ENCODE results near the gene SDF2L1. TPM values are rescaled to one million over a fixed set of nuclear protein-coding genes. Genes with fewer than 3 reads are reported as not detected.

The SDF2L1 gene
- total RNA-seq, 5 donors from 2014 or later (not counting 1 experiment from before 2014, with no cell fraction given) = 22.1 to 55.4 (median 50.2) TPM

DNA sequence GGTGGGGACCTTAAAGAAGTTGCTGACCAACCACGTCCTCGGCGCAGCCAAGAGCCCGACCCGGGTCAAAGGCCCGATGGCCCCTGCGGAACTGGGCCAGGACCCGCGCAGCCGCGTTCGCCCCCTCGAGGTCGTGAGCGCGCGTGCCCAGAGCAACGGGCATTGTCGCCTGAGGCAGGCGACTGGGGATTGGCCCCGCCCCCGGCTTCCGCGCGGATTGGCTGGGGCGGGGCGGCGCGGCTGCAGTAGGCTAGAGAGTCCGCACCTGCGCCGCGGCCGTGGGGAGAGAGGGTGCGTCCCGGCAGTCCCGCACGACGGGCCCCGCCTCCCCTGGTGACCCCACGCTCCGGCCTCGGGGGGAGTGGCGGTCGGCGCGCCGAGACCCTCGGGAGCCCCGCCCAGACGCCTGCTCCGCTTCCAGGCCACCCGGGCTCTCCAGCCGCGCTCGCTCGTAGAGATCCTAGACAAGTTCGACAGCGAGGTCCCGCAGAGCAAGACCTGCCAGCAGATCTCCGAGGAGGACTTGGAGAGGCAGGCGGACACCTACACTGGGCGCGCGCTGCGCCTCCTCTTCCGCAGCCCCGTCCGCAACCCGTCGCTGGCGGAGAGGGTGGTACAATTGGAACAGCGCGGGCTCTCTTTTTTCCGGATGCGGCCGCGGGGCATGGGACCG is 15.4 kb downstream of the SDF2L1 start:
- ChIA-PET POLR2A (no interaction called here), CTCF (no interaction called here)
- H3K4me1 Mint-ChIP-seq = peaks cover 13 to 14% (median 14%) of the 10 kb centered on the region in 3 donors
- ATAC-seq (replicated peaks in 1 of 4) (peak; percentile 94 to 96 (median 94)), DNase-seq (peak; percentile 32 to 86 (median 63))
- no peaks in the 10 kb centered on the region for H3K36me3 ChIP-seq (ENCODE audit: control insufficient read depth in 2 of 2, extremely low read depth in 1 of 2, insufficient read depth in 1 of 2, low read length in 1 of 2)
- WGBS (ENCODE audit: insufficient coverage) = 1% methylated on average over 67 of the region's 79 CpGs
- H3K4me1 ChIP-seq (ENCODE audit: control insufficient read depth in 1 of 2, extremely low read depth in 1 of 2, insufficient read depth in 2 of 2, low read length in 2 of 2) = peaks cover 8 to 25% of the 10 kb centered on the region in 2 experiments
- H3K27me3 Mint-ChIP-seq = no peaks in the 10 kb centered on the region
- H3K27me3 ChIP-seq (replicated peaks in 1 of 2; ENCODE audit: control insufficient read depth in 2 of 2, extremely low read depth in 1 of 2, insufficient read depth in 2 of 2, low read length in 1 of 2) = no peaks in the 10 kb centered on the region
- no peaks in the 10 kb centered on the region for H3K9me3 ChIP-seq
- no peaks in the 10 kb centered on the region for H3K9me3 Mint-ChIP-seq
- no peaks in the 10 kb centered on the region for H3K36me3 Mint-ChIP-seq
- H3K27ac Mint-ChIP-seq = peak overlapping the region; percentile 34 to 48
- peak overlapping the region; percentile 68 to 87 (median 76) for H3K4me3 Mint-ChIP-seq
- peak overlapping the region; percentile 51 to 73 for H3K4me3 ChIP-seq (ENCODE audit: control insufficient read depth in 1 of 2, extremely low read depth in 1 of 2, low read length in 1 of 2)
- no peak overlapping the region for H3K27ac ChIP-seq (ENCODE audit: low read length)

DNA sequence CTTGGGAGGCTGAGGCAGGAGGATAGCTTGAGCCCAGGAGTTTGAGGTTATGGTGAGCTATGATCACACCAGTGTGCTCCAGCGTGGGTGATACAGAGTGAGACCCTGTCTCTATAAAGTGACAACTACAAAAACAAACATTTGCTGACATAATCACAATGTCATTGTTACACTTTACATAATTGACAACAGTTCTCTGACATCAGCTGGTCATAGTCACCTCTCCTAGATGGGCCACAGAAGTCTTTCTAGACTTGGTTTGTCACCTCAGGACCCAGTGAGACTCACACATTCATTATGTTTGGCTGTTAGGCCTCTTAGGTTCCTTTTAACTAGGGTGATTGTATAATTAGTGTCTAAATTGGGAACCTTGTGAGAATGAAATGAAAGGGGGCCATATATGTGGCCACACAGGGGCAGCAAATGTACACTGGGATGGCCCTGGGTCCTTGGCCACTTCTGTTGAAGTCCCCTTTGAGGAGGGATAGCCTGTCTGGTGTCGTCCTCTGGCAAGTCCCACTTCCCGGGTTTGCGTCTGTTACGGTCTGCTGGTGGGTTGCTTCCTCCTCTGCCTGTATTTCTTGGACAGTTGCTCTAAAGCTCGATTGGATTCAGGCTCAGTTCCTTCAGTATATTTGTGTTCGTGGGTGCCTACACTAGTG is 17.9 kb downstream of the SDF2L1 start:
- peaks cover 14 to 16% (median 16%) of the 10 kb centered on the region in 3 donors for H3K4me1 Mint-ChIP-seq
- no peaks in the 10 kb centered on the region for H3K36me3 ChIP-seq (ENCODE audit: control insufficient read depth in 2 of 2, extremely low read depth in 1 of 2, insufficient read depth in 1 of 2, low read length in 1 of 2)
- no peak for DNase-seq
- H3K27me3 ChIP-seq (replicated peaks in 1 of 2; ENCODE audit: control insufficient read depth in 2 of 2, extremely low read depth in 1 of 2, insufficient read depth in 2 of 2, low read length in 1 of 2) = no peaks in the 10 kb centered on the region
- ATAC-seq (replicated peaks in 1 of 4) = no peak
- no peak overlapping the region for H3K27ac ChIP-seq (ENCODE audit: low read length)
- H3K4me3 Mint-ChIP-seq = peak overlapping the region in 1 of 3 donors; percentile 6
- H3K27ac Mint-ChIP-seq = no peak overlapping the region
- WGBS (ENCODE audit: insufficient coverage) = 88% methylated on average over 5 of the region's 7 CpGs
- H3K9me3 ChIP-seq = no peaks in the 10 kb centered on the region
- H3K9me3 Mint-ChIP-seq = no peaks in the 10 kb centered on the region
- H3K27me3 Mint-ChIP-seq = no peaks in the 10 kb centered on the region
- H3K4me1 ChIP-seq (ENCODE audit: control insufficient read depth in 1 of 2, extremely low read depth in 1 of 2, insufficient read depth in 2 of 2, low read length in 2 of 2) = peaks cover 8 to 21% of the 10 kb centered on the region in 2 experiments
- POLR2A ChIA-PET = no interaction called here
- no peaks in the 10 kb centered on the region for H3K36me3 Mint-ChIP-seq
- no peak overlapping the region for H3K4me3 ChIP-seq (ENCODE audit: control insufficient read depth in 1 of 2, extremely low read depth in 1 of 2, low read length in 1 of 2)
- CTCF ChIA-PET = no interaction called here

DNA sequence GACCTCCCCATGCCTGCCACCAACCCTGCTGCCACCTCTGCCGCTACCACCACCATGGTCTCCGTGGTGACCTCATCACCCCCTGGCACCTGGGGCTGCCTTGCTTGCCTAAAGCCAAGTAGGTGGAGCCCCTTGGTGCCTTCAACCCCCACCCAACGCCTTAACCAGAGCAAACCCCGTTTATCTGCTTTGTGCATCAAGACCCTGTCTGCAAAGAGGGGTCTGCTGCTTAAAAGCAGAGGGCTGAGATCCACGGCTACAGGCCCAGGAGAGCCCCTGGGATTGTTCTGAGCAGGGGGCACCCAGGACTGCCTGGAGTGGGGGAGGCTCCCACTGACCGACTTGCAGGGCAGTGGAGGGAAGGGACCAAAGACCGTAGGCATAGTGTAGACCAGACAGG is 18.8 kb downstream of the SDF2L1 start:
- DNase-seq (no peak), ATAC-seq (replicated peaks in 1 of 4) (no peak)
- no peaks in the 10 kb centered on the region for H3K9me3 ChIP-seq
- ChIA-PET POLR2A (no interaction called here), CTCF (no interaction called here)
- H3K36me3 ChIP-seq (ENCODE audit: control insufficient read depth in 2 of 2, extremely low read depth in 1 of 2, insufficient read depth in 1 of 2, low read length in 1 of 2) = no peaks in the 10 kb centered on the region
- Mint-ChIP-seq H3K9me3 (no peaks in the 10 kb centered on the region), H3K4me1 (peaks cover 21 to 23% (median 22%) of the 10 kb centered on the region in 3 donors), H3K36me3 (no peaks in the 10 kb centered on the region), H3K27ac (no peak overlapping the region), H3K27me3 (no peaks in the 10 kb centered on the region), H3K4me3 (no peak overlapping the region)
- H3K27me3 ChIP-seq (replicated peaks in 1 of 2; ENCODE audit: control insufficient read depth in 2 of 2, extremely low read depth in 1 of 2, insufficient read depth in 2 of 2, low read length in 1 of 2) = no peaks in the 10 kb centered on the region
- H3K4me1 ChIP-seq (ENCODE audit: control insufficient read depth in 1 of 2, extremely low read depth in 1 of 2, insufficient read depth in 2 of 2, low read length in 2 of 2) = peaks cover 8 to 29% of the 10 kb centered on the region in 2 experiments
- H3K27ac ChIP-seq (ENCODE audit: low read length) = no peak overlapping the region
- no peak overlapping the region for H3K4me3 ChIP-seq (ENCODE audit: control insufficient read depth in 1 of 2, extremely low read depth in 1 of 2, low read length in 1 of 2)
- WGBS (ENCODE audit: insufficient coverage) = 72% methylated on average over 6 of the region's 7 CpGs

DNA sequence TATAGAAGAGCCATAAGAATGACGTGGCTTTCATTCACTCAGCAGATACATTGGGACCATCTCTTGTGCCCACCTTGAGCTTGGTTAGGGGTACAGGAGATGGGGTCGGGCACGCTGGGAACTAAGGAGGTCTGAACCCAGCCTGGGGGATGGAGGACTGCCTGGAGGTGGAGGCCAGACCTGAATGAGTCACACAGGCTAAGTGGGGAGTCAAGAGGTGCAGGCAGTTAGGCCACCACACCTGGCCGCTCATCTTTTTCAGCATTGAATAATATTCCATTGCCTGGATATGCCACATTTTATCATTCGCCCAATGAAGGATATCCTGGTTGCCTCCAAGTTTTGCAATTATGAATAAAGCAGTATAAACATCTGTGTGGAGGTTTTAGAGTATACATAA is 19.9 kb downstream of the SDF2L1 start:
- Histone ChIP-seq H3K27me3 (replicated peaks in 1 of 2; ENCODE audit: control insufficient read depth in 2 of 2, extremely low read depth in 1 of 2, insufficient read depth in 2 of 2, low read length in 1 of 2) (no peaks in the 10 kb centered on the region), H3K9me3 (no peaks in the 10 kb centered on the region), H3K36me3 (ENCODE audit: control insufficient read depth in 2 of 2, extremely low read depth in 1 of 2, insufficient read depth in 1 of 2, low read length in 1 of 2) (no peaks in the 10 kb centered on the region), H3K4me3 (ENCODE audit: control insufficient read depth in 1 of 2, extremely low read depth in 1 of 2, low read length in 1 of 2) (no peak overlapping the region), H3K27ac (ENCODE audit: low read length) (no peak overlapping the region), H3K4me1 (ENCODE audit: control insufficient read depth in 1 of 2, extremely low read depth in 1 of 2, insufficient read depth in 2 of 2, low read length in 2 of 2) (peaks cover 5 to 27% of the 10 kb centered on the region in 2 experiments)
- POLR2A ChIA-PET = no interaction called here
- no peak overlapping the region for H3K4me3 Mint-ChIP-seq
- no peak overlapping the region for H3K27ac Mint-ChIP-seq
- peaks cover 15 to 21% (median 20%) of the 10 kb centered on the region in 3 donors for H3K4me1 Mint-ChIP-seq
- no peaks in the 10 kb centered on the region for H3K36me3 Mint-ChIP-seq
- no peak for ATAC-seq (replicated peaks in 1 of 4)
- CTCF ChIA-PET = interaction anchor here in 1 of 2 donors (0.7 kb wide), 1 partner anchor 48 kb away, joined by 3 read pairs; no protein-coding TSS in a partner anchor
- 92% methylated on average over 2 of the region's 5 CpGs for WGBS (ENCODE audit: insufficient coverage)
- DNase-seq = no peak
- H3K27me3 Mint-ChIP-seq = no peaks in the 10 kb centered on the region
- no peaks in the 10 kb centered on the region for H3K9me3 Mint-ChIP-seq

DNA sequence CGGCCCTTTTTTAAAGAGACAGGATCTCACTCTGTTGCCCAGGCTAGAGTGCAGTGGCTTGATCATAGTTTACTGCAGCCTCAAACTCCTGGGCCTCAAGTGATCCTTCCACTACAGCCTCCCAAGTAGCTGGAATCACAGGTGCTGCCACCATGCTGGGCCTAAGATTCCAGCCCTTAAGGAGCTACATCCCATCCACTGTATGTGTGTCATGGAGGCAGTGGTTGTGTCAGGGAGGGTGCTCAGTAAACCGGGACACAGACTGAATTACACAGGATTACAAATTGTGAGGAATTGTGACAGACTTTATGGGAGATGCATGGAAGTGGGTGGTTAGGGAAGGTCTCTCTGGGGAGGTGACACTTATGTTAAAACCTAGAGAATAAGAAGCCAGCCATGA is 21.6 kb downstream of the SDF2L1 start:
- ATAC-seq (replicated peaks in 1 of 4) = no peak
- Mint-ChIP-seq H3K27ac (peak overlapping the region in 1 of 2 donors; percentile 0), H3K9me3 (no peaks in the 10 kb centered on the region), H3K36me3 (no peaks in the 10 kb centered on the region), H3K4me1 (peaks cover 22 to 30% (median 29%) of the 10 kb centered on the region in 3 donors), H3K4me3 (peak overlapping the region; percentile 2 to 60 (median 35)), H3K27me3 (no peaks in the 10 kb centered on the region)
- Histone ChIP-seq H3K4me1 (ENCODE audit: control insufficient read depth in 1 of 2, extremely low read depth in 1 of 2, insufficient read depth in 2 of 2, low read length in 2 of 2) (peaks cover 3 to 23% of the 10 kb centered on the region in 2 experiments), H3K9me3 (no peaks in the 10 kb centered on the region), H3K4me3 (ENCODE audit: control insufficient read depth in 1 of 2, extremely low read depth in 1 of 2, low read length in 1 of 2) (no peak overlapping the region), H3K27ac (ENCODE audit: low read length) (no peak overlapping the region), H3K27me3 (replicated peaks in 1 of 2; ENCODE audit: control insufficient read depth in 2 of 2, extremely low read depth in 1 of 2, insufficient read depth in 2 of 2, low read length in 1 of 2) (no peaks in the 10 kb centered on the region), H3K36me3 (ENCODE audit: control insufficient read depth in 2 of 2, extremely low read depth in 1 of 2, insufficient read depth in 1 of 2, low read length in 1 of 2) (no peaks in the 10 kb centered on the region)
- ChIA-PET CTCF (interaction anchor here in 1 of 2 donors (0.7 kb wide), 1 partner anchor 41 kb away, joined by 5 read pairs; no protein-coding TSS in a partner anchor), POLR2A (no interaction called here)
- DNase-seq = no peak
- 83% methylated on average over 2 of the region's 2 CpGs for WGBS (ENCODE audit: insufficient coverage)

DNA sequence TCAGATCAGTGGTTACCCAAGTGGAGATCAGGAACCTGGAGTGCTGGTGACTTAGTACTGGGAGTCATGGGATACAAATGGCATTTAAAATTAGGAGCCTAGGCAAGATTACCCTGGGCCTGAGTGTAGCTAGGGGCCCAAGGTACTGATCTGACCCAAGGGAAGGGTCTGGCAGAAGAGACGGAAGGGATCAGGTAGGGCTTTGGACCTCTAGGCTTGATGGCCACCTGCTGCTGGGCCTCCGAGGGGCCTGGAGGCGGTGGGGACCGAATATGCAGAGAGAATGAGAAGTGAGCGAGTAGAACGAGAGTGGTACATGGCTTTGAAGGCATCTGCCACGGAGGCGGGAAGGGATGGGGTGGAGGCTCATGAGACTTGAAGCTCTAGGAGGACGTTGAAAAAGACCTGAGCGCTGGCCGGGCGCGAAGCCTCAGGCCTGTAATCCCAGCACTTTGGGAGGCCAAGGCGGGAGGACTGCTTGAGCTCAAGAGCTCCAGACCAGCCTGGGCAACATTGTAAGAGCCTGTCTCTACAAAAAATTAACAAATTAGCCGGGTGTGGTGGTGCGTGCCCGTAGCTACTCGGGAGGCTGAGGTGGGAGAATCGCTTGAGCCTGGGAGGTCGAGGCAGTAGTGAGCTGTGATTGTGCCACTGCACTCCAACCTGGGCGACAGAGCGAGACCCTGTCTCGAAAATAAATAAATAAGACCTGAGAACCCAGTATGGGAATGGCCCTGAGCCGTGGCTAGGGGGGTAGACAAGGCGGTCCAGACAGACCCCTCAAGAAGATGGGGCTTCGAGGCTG is 23.1 kb downstream of the SDF2L1 start:
- ATAC-seq (replicated peaks in 1 of 4) = no peak
- Mint-ChIP-seq H3K4me3 (peak overlapping the region; percentile 97 to 99 (median 98)), H3K9me3 (no peaks in the 10 kb centered on the region), H3K36me3 (peaks cover 3% of the 10 kb centered on the region), H3K27ac (peak overlapping the region; percentile 94 to 95), H3K27me3 (no peaks in the 10 kb centered on the region), H3K4me1 (peaks cover 33 to 36% (median 35%) of the 10 kb centered on the region in 3 donors)
- DNase-seq = no peak
- Histone ChIP-seq H3K9me3 (no peaks in the 10 kb centered on the region), H3K4me3 (ENCODE audit: control insufficient read depth in 1 of 2, extremely low read depth in 1 of 2, low read length in 1 of 2) (peak overlapping the region; percentile 97 to 99), H3K4me1 (ENCODE audit: control insufficient read depth in 1 of 2, extremely low read depth in 1 of 2, insufficient read depth in 2 of 2, low read length in 2 of 2) (peaks cover 3 to 23% of the 10 kb centered on the region in 2 experiments), H3K27ac (ENCODE audit: low read length) (peak overlapping the region; percentile 83), H3K36me3 (ENCODE audit: control insufficient read depth in 2 of 2, extremely low read depth in 1 of 2, insufficient read depth in 1 of 2, low read length in 1 of 2) (peaks cover 0 to 8% of the 10 kb centered on the region in 2 donors), H3K27me3 (replicated peaks in 1 of 2; ENCODE audit: control insufficient read depth in 2 of 2, extremely low read depth in 1 of 2, insufficient read depth in 2 of 2, low read length in 1 of 2) (no peaks in the 10 kb centered on the region)
- ChIA-PET POLR2A (no interaction called here), CTCF (interaction anchor here in 1 of 2 donors (0.6 to 1.5 kb wide), 3 partner anchors 9 to 34 kb away, joined by 3 to 4 read pairs (median 3); no protein-coding TSS in a partner anchor)
- 79% methylated on average over 23 of the region's 26 CpGs for WGBS (ENCODE audit: insufficient coverage)

Measured in T-cell (primary cell).